Activated CD8-positive, alpha-beta memory T cell treated with anti-CD3 and anti-CD28 coated beads for 36 hours (primary cell): ENCODE measurements around the gene GPR142. TPM values are rescaled to one million over a fixed set of nuclear protein-coding genes. Genes with fewer than 3 reads are reported as not detected.
"Not testable (repeated sequence)": the region's sequence is repeated elsewhere in the genome, so short reads cannot be mapped to it uniquely, and the experiment has no call there.

Source experiments
- CTCF ChIA-PET: fragments of 350-600 bp; sonication (Branson Sonifier 250); formaldehyde crosslinking; loops from one replicate; lab custom pipeline; 2021; ENCODE audit warnings: antibody characterized with exemption; lab: Charles Lee
- POLR2A ChIA-PET: fragments of 350-600 bp; sonication (Branson Sonifier 250); formaldehyde crosslinking; loops from one replicate; lab custom pipeline; 2021; ENCODE audit warnings: antibody characterized with exemption; lab: Charles Lee
- total RNA-seq, 2 experiments: library from RNA; stranded (reverse); gene quantifications; one replicate each; pipeline ENCODE4 v1.2.3, GENCODE V29; 2021

GPR142 gene
- total RNA-seq, 2 experiments from 2014 or later, result not detected

DNA sequence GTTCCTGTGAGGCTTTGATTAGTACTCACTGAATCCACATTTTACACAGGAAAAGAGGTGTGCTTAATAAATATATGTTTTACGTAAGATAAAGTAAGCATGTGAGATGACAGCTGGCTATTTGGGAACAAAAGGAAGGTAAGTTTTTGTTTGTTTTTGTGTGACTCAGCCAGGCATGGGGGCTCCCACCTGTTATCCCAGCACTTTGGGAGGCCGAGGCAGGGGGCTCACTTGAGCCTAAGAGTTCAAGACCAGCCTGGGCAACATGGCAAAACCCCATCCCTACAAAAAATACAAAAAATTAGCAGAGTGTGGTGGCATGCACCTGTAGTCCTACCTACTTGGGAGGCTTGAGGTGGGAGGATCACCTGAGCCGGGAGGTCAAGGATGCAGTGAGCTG is 17.9 kb downstream of the GPR142 start:
- POLR2A ChIA-PET, result no interaction called here
- CTCF ChIA-PET, result no interaction called here

DNA sequence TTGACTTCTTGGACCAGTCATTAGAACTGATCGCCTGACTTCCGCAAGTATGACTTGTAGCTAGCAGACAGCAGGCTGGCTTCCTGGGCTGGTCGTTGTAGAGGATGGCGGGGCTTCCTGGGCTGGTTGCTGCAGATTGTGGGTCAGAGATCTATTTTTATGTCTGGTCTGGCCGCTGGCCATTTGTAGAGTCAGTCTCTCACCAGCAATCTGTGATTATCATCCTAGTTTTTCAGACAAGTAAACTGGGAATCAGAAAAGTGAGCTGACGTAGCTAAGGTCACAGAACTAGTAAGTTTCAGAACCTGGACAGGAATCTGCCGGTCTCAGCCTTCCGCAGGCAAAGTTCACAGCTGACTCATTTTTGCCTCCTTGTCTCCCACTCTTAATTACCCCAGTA is 19.1 kb downstream of the GPR142 start:
- ChIA-PET POLR2A (no interaction called here), CTCF (interaction anchor here (0.8 kb wide), 1 partner anchor 16 kb away, joined by 3 read pairs; no protein-coding TSS in a partner anchor)

- POLR2A ChIA-PET, result no interaction called here
- CTCF ChIA-PET, result interaction anchor here (1.9 kb wide), 1 partner anchor 8 kb away, joined by 7 read pairs; no protein-coding TSS in a partner anchor
Measured at GRCh38 chr17:74387365-74388218, 20.3 kb downstream of the GPR142 start.

DNA sequence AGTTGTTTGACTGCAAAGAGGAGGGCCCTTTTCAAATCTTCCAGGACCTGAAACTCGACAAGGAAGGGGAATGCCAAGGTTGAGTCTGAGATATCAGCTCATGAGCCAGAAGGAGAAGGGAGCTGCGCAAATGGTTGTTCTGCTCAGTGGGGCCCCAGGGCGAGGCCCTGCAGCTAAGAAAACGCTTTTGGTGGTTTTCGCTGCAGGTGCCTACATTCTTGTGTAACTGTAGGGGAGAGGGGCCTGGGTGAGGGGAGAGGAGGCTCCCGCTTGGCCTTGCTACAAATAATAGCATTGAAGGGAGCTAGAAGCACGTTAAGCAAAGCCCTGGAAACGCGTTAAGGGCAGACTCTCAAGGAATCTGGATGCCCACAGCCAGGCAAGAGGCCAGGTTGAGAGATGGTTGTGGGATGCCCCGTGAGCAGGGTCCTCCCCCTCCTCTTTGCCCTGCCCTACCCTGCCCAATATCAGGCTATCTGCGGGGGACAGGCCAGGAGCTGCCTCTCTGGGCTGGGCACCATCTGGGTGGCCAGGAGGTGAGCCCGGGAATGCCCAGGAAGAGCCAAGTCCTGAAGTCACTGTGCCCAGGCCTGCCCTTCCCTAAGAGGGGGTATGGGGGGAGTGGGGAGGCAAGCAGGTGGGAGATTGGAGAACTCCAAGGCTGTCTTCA is 21.9 kb downstream of the GPR142 start:
- CTCF ChIA-PET, result interaction anchor here (1.1 to 1.9 kb wide), 2 partner anchors 10 to 137 kb away, joined by 3 to 7 read pairs; no protein-coding TSS in a partner anchor
- POLR2A ChIA-PET, result no interaction called here

- CTCF ChIA-PET, result interaction anchor here (1.3 kb wide), 1 partner anchor 11 kb away, joined by 5 read pairs; no protein-coding TSS in a partner anchor
- POLR2A ChIA-PET, result no interaction called here
Measured at GRCh38 chr17:74389937-74390679, 22.8 kb downstream of the GPR142 start.

DNA sequence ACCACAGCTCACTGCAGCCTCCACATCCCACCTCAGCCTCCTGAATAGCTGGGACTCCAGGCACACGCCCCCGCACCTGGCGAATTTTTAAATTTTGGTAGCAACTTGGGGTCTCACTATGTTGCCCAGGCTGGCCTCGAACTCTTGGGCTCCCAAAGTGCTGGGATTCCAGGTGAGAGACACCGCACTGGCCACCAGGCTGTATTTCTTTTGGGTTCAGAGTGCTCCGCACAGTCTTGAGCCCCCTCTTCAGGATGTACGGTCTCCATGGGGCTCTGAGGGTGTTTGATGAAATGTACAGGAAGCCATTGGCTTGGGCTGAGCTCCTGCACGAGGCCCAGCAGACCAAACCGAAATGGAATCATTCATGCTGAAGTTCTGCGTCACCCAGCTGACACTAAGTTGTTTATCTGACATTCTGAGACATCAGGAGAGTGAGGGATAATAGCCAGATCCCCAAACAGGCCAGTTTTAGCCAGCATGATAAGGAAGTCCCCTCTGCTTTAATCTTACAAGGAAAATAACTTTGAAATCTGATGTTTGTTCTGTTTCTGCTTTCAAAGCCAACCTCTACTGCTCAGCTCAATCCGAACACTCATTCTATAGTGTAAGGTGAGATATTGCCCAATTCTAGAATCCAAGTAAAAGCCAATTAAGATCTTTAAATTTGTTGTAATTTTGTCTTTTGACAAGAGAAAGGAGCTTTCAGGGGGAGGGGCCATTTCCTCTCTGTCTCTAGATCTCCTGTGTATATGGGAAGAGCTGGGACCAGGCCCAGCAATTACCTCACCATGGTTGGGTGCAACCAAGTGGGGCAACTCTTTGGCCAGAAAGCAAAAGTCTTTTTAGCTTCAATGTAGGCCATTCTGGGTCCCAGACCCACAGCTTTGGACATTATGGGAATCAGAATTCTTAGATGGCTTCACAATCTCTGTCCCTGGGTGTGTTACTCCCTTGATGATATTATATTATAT is 23.7 kb downstream of the GPR142 start:
- ChIA-PET POLR2A (no interaction called here), CTCF (interaction anchor here (0.9 to 1.3 kb wide), 2 partner anchors 12 to 23 kb away, joined by 4 to 5 read pairs; no protein-coding TSS in a partner anchor)

DNA sequence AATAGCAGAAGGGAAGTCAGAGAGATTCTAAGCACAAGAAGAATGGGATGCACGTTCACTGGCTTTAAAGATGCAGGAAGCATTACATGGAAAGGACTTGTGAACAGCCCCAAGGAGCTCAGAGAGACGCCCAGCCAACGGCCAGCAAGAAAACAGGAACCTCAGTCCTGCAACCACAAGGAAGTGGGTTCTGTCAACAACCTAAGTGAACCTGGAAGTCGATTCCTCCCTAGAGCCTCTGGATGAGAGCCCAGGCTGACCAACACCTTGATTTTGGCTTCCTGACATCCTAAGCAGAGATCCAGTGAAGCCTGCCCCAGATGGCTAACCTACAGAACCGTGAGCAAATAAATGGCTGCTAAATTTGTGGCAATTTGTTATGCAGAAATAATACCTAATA is 24.5 kb downstream of the GPR142 start:
- POLR2A ChIA-PET, result no interaction called here
- CTCF ChIA-PET, result interaction anchor here (0.6 to 1.3 kb wide), 4 partner anchors 12 to 108 kb away, joined by 3 to 5 read pairs (median 4); no protein-coding TSS in a partner anchor

GRCh38 chr17:74392848-74393247 is 25.5 kb downstream of the GPR142 start:
- CTCF ChIA-PET, result interaction anchor here (1.0 to 1.2 kb wide), 2 partner anchors 14 to 65 kb away, joined by 3 to 4 read pairs; no protein-coding TSS in a partner anchor
- POLR2A ChIA-PET, result no interaction called here

GRCh38 chr17:74393346-74393942 is 26.1 kb downstream of the GPR142 start:
- ChIA-PET POLR2A (no interaction called here), CTCF (interaction anchor here (1.2 to 1.5 kb wide), 2 partner anchors 14 to 64 kb away, joined by 4 to 5 read pairs; no protein-coding TSS in a partner anchor)

GRCh38 chr17:74394275-74394950 is 27.1 kb downstream of the GPR142 start:
- ChIA-PET CTCF (interaction anchor here (1.5 kb wide), 1 partner anchor 63 kb away, joined by 5 read pairs; no protein-coding TSS in a partner anchor), POLR2A (no interaction called here)

- ChIA-PET POLR2A (no interaction called here), CTCF (no interaction called here)
Measured at GRCh38 chr17:74394977-74395376, 27.7 kb downstream of the GPR142 start.

- POLR2A ChIA-PET, result no interaction called here
- CTCF ChIA-PET, result no interaction called here
Measured at GRCh38 chr17:74396567-74396966, 29.3 kb downstream of the GPR142 start.

GRCh38 chr17:74402048-74402447 is 34.7 kb downstream of the GPR142 start:
- POLR2A ChIA-PET, result no interaction called here

GRCh38 chr17:74403512-74404137 is 36.3 kb downstream of the GPR142 start:
- CTCF ChIA-PET, result no interaction called here
- POLR2A ChIA-PET, result no interaction called here

More at GRCh38 chr17:74402048-74402447, 34.7 kb downstream of the GPR142 start:
- CTCF ChIA-PET, result no interaction called here

DNA sequence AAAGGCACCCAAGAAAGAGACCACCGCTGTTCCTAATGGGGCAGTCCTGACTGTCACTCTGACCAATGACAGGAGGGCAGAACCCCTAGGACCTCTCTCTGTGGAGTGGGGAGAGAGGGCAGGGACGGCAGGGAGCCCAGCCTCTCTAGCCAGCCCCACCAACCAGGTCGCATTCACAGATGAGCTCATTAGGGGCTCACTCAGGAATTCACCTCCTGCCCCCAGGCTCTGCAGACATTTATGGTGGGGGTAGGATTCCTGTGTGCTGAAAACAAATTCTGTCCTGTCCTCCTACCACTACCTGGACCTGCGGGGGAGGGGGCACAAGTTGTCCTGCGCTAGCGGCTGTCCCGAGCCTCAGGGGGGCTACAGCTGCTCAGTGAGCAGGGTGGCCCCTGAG is 36.9 kb downstream of the GPR142 start:
- CTCF ChIA-PET, result no interaction called here
- POLR2A ChIA-PET, result no interaction called here

DNA sequence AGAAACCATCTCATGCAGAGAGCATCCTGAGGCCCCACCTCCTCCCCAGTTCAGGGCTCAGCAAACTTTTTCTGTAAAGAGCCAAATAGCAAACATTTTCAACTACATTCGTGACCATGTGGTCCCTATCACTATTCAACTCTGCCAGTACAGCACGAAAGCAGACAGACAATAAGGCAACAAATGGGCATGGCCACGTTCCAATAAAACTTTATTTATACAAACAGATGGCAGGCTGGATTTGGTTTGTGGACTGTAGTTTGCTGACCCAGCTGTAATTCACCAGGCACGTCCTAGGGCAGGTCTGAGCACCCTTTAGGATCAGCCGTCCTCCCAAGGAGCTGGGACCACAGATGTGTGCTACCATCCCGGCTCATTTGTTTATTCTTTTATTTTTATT is 37.5 kb downstream of the GPR142 start:
- CTCF ChIA-PET, result no interaction called here
- POLR2A ChIA-PET, result no interaction called here

DNA sequence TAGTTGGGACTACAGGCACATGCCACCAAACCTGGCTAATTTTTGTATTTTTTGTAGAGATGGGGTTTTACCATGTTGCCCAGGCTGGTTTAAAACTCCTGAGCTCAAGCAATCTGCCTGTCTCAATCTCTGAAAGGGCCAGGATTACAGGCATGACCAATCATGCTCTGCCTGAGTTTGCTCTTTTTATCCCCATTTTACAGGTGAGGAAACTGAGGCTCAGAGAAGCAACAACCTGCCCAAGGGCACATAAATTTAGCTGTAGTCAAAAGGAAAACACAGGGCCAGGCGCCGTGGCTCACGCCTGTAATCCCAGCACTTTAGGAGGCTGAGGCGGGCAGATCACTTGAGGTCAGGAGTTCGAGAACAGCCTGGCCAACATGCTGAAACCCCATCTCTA is 38.0 kb downstream of the GPR142 start:
- CTCF ChIA-PET, result not testable (repeated sequence)

More for the DNA sequence above, 38.0 kb downstream of the GPR142 start:
- POLR2A ChIA-PET, result not testable (repeated sequence)
